Inflammatory macrophage treated with lipopolysaccharide for 1 hour (primary cell): ENCODE data around the gene ZNF784.
A peak's percentile ranks its signal among the peaks of the same experiment; 100 is the strongest.

Experiments used
- DNase-seq, 2 donors: peaks; one replicate each; pipeline ENCODE4 v3.0.0-alpha.2; 2020 to 2022

Gene ZNF784

DNA sequence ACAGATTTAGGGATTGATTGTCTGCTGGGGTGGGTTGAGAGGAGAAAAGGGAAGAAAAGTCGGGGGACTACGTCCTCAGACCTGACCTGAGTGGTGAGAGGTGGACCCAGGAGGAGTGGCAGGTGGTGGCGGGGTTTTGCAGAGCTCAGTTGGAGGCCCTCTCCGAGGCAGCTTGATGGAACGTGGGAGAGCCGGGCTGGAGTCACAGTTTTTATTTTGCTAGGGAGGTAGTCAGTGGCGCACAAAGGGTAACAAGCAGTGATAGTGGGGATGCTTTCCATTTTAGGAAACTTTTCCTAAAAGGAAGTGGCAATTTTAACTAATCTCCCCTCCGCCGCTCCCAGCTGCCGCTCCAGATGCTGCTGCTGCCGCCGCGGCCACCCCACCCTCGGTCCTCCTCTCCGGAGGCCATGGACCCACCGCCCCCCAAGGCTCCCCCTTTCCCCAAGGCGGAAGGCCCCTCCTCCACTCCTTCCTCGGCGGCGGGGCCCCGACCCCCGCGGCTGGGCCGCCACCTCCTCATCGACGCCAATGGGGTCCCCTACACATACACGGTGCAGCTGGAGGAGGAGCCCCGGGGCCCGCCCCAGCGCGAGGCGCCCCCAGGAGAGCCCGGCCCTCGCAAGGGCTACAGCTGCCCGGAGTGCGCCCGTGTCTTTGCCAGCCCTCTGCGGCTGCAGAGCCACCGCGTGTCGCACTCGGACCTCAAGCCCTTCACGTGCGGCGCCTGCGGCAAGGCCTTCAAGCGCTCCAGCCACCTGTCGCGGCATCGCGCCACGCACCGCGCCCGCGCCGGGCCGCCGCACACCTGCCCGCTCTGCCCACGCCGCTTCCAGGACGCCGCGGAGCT is 18.0 kb upstream of the ZNF784 start:
- no peak for DNase-seq

DNA sequence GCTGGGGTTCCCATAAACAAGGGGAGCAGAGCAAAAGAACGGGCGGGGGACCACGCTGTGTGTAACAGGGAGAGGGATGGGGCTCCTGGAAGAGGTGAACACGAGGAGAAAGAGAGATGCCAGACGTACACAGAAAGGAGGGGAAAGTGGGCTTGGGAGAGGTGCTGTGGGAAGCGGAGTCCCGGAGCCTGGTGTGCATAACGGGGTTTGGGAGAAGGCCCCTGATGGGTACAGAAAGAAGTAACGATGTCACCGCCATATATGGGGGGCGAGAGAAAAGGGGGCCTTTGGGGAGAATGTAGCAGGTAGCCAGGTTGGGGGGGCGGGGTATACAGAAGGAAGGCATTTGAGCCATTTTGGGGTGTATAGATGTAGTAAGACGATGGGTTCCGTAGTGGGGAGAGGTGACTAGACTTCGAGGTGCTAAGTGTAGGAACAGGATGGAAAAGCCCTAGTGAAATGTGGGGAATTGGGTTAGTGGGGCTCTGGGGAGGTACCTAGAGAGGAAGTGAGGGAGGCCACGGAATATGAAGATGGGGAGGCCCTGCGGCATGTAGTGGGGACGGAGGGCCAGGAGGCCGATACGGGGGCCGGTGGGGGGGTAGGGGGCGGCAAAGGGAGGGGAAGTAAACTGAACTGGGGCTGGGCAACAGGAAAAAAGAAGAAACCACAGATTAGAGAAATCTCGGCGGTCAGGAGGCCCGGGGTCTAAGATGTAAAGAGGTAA is 17.2 kb upstream of the ZNF784 start:
- no peak for DNase-seq

DNA sequence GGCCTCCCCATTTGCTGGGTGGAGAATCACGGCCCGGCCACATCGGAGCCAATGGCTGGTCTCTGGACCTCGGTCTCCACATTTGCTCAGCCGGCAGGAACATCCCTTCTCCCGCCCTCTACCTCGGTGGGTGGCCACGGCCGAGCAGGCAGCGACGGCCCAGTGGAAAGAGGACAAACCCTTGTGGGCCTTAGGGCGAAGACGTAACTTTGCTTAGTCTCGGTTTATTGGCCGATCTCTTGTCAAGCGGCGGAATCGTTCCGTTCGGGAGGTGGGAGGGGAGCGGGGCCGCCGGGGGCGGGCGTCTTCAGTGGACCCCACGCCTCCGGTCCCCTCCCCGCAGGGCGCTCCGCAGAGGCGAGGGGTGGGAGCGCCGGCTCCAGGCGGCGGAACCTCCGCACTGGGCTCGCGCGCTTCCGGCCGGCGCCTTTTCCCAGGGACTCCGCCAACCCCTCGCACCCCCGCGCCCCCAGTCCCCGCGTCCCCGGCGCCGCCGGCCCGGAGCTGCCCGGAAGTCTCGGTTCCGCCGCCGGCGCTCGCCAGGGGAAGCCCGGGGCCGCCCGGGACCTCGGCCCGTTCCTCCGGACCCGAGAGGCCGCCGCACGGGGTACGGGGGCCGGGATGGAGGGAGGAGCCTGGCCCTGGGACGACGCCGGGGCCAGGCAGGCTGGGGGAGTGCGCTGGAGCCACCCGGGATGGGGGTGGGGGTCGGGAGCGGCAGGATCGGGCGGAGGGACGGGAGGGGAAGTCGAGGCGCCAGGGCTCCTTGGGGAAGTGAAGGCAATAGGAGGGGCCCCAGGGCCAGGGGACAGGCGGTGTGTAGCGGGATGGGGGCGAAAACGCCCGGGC is 16.4 kb upstream of the ZNF784 start, which contains the start of gene ZNF580:
ZNF580 (plus strand) TSS at position 426 of the 849 bp plus-strand sequence. CDS start 1,507 bp downstream, outside the sequence.
- peak in 1 of 2 donors; percentile 59 for DNase-seq

DNA sequence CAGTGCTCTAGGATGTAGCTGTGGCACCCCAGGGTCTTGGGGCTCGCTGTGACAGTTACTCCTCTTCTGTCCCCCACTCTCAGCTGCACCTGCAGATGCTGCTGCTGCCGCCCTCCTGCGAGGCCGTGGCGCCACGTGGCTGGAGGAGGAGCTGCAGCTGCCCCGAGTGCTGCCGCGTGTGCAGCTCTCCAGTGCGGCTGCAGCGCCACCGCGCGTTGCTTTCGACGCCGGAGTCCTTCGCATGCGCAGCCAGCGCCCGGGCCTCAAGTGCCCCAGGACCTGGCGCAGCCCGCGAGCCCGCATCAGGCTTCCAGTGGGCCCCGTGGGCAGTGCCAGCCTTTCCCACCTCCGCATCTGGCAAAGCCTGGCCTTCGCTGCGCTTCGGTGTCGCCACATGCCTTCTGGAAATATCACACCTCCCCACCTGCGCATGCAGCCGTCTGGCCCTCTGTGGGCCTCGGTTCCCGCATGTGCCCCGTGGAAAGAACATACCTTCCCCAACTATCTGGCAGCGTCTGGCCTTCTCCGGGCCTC is 15.7 kb upstream of the ZNF784 start:
- DNase-seq: peak; percentile 42 to 47

DNA sequence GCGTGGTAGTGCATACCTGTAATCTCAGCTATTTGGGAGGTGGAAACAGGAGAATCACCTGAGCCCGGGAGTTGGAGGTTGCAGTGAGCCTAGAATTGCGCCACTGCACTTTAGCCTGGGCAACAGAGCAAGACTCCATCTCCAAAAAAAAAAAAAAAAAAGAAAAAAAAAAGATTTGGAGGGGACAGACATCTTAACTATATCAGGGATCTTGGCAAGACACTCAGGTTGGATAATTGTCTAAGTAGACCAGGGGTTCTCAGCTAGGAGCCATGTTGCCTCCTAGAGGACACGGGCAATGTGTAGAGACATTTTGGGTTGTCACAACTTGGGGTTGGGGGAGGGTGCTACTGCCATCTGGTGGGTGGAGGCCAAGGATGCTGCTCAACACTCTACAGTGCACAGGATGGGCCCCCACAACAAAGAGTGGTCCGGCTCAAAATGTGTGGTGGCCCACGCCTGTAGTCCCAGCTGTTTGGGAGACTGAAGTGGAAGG is 14.5 kb upstream of the ZNF784 start:
- DNase-seq: peak; percentile 47 to 61

DNA sequence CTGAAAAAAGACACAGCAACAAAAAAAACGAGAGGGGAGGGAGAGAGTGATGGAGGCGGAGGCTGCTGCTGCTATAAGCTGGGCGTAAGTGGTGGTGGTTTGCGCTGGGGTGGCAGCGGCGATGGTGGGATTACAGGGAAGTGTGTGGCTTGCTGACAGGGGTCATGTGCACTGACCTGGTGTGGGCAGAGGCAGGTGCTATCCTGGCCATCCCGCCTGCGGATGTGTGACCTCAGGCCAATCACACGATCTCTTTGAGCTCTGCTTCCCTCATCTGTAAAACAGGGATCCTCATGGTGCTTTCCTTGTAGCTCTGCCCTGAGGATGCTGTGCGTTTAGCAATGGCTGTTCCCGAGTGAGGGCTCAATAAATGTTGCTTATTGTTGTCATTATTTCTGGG is 13.2 kb upstream of the ZNF784 start:
- DNase-seq: no peak

DNA sequence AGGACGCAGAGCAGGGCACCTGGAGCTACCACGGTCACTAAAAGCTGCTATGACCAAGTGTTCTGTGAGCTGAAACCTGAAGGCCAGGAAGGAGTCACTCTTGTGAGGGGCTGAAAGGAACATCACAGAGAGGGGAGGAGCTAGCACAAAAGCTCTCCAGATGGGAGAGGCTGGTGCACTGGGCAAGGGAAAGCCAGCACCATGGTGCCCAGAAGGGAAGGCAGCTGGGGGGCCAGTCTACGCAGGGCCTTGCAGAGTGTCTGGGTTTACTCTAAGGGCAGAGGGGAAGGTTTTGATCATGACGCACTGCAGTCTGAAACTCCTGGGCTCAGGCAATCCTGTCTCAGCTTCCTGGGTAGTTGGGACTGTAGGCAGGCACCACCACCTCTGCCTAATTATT is 12.4 kb upstream of the ZNF784 start:
- DNase-seq: no peak

DNA sequence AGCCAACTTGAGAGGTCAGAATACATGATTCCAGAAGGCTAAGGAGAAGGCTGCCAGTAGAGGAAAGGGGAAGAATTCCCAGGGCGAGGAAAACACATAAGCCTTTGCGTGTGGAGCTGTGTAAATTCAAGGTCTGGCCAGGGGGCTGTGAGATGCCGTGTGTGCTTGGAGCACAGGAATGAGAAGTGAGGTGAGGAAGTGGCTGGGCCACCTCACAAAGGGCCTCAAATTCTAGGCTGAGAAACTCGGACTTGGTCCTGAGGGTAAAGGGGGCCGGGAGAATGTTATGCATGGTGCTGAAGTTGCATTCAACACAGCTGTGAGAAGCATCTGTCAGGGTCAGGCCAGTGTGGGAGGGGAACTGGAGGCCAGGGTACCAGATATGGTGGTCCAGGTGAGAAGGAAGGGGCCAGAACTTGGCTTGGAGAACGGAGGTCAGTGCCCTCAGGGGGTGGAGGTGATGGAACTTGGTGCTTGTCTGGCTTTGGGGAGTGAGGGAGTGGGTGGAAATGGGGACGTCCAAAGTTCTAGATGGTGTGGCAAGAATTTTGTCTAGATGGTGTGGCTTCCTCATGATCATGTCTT is 11.6 kb upstream of the ZNF784 start:
- DNase-seq: no peak

DNA sequence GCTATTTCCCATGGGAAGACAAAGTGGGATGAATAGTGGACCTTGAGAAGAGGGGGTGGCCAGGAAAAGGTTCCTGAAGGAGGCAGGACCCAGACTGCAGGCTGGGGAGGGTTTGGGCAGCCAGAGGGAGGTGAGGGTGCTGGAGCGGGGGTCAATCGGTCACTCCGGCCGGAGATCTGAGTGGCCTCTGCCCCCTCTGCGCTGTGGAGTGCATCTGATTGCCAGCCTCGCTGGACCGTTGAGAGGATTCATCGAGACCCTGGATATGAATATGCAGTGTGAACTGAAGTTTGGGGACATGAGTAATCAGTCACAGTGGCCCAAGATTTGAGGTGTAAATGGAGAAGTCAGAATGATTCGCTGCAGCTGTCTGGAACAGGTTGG is 11.0 kb upstream of the ZNF784 start:
- no peak for DNase-seq

DNA sequence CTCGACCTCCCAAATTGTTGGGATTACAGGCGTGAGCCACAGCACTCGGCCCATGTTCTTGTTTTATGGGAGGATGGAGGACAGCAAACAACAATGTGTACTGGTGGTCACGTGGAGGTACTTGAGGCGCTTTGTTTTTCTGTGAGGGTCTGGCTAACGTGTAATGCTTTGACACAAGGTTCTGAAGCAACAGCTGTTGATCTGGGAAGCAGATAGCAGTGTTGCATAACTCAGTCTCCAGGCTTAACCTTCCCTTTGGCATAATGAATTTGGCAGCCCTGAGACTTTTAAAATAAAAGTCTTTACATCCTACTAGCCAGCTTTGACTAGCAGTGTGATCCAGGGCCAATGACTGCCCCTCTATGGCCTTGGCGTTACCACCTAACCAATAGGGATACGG is 9.5 kb upstream of the ZNF784 start:
- DNase-seq: no peak

DNA sequence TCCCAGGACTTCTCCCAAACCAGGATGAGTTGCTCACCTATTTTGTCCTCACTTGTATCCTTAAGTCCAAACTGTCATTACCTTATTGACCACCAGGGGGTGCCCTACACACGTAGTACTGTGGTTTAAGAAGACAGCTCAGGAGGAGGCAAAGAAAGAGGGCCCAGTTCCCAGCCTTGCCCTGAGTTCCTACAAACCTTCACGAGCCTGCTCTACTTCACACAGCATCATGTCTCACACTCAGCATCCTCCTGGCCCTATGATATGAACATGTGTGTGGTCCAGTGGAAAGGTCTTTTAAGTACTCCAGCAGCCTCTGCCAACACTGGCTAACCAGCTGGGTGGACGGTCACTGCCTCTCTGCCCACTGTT is 8.1 kb upstream of the ZNF784 start:
- peak; percentile 77 to 99 for DNase-seq

DNA sequence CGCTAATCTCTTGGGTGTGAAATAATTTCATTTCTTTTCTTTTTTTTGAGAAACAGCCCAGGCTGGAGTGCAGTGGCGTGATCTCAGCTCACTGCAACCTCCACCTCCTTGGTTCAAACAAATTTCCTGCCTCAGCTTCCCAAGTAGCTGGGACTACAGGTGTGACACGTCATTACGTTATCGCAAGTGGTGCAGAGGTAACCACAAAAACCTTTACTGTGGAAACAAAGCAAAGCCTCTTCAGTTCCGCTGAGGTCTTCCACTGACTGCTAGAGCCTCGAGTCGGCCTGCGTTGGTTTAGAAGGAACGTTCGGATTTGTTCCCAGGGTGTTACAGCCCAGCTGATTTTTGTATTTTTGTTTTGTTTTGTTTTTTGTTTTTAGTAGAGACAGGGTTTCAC is 2.0 kb upstream of the ZNF784 start:
- no peak for DNase-seq

DNA sequence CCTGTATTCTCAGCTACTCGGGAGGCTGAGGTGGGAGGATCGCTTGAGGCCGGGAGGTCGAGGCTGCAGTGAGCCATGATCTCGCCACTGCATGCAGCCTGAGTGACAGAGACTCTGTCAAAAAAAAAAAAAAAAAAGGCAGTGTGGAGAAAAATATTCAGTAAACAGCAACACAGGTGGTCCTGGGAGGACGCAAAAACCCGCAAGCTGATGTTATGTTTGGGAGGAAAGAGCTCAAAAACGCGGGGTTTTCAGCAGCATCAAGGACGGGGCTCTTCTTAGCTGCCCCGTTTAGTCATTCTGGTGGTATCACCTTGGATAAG is 599 bp upstream of the ZNF784 start:
- DNase-seq: no peak

DNA sequence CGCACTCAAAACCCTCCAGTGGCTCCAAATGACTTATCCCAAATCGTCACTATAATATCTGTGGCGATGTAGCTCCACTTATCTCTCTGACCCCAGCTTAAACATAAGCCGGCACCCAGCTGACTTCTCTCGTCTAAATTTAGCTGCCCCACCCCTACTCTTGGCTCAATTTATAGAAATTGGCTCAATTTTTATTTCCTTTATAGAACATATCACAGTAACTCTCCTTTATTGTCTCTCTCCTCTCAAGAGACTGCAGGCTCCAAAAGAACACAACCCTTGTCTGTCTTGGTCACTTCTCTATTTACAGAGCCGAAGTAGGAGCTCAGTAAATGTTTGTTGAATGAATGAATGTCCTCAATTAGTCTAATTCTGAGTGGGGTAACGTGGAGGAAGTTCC is 805 bp downstream of the ZNF784 start:
- DNase-seq: no peak

DNA sequence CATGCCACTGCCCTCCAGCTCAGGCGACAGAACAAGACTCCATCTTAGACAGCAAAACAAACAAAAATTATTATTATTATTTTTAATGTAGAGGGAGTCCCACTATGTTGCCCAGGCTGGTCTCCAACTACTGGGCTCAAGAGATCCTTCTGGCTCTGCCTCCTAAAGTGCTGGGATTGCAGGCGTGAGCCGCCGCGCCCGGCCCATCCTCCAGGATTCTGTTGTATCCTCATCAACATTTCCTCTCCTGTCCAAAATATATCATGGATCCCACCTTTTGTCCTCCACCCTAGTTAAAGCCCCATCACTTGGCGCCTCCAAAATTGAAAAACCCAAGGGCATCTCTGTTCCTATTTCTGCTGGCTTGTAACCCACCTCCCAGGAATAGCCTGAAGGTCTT is 1.2 kb downstream of the ZNF784 start:
- DNase-seq: no peak

DNA sequence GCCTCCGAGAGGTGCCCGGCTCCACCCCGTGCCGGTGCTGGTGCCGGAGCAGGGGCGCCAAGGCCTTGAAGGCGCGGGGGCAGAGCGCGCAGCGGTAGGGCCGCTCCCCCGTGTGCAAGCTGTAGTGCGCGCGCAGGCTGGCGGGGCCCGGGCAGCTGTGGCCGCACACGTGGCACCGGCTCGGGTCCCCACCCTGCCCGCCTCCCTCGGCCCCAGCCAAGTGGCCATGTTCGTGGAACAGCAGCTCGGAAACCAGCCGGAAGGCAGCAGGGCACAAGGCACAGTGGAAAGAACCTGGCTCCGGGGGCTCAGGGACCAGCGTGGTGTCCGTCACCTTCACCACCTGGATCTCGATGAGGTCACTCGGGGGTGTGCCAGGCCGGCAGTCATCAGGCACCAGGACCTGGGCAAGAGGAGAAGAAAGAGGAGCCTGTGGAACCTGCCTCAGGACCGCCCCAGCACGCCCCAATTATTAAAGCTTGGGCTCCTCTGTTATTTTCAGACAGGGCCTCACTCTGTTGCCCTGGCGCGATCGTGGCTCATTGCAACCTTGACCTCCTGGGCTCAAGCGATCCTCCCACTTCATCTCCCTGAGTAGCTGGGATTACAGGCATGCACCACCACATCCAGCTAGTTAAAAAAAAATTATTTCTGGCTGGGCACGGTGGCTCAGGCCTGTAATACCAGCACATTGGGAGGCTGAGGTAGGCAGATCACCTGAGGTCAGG is 2.0 kb downstream of the ZNF784 start:
- no peak for DNase-seq

DNA sequence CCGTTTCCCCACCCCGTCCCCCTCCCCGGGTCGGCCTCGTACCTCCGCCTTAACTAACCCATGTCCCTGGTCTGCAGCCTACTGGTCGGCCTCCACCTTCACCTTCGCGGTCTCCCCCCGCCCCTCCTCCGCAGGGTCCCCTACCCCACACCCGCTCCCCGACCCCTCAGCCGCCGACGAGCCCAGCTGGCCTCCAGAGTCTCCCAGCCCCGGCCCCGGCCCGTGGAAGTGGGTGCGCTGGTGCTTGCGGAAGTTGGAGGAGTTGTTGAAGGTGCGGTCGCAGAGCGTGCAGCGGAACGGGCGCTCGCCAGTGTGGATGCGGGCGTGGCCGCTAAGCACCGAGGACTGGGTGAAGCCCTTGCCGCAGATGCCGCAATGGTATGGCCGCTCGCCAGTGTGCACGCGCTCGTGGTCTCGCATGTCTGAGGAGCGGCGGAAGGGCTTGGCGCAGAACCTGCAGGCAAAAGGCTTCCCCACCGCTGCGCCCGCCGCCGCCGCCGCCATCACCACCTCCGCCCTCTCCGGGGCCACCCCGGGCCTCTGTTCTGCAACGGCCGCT is 2.6 kb downstream of the ZNF784 start:
- DNase-seq: no peak

DNA sequence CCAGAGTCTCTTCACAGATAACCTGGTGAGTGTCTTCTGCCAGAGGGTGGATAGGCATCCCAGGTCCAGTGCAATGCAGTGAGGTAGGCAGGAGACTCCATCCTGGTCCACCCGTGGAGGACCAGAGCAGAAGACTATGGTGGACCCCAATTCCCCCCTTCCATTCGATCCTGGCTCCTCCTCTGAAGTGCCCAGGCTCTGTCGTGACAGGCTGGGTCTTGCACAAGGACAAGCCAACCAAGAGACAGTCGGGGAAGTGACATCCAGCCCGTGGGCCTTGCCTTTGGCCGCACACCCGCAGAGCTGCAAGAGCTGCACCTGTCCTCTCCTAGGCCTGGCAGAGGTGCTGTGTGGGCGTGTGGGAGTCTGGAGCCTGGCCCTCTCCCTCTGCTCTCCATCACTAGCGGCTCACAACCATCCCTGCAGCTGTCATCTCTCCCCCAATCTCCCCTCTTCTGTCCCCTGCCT is 3.1 kb downstream of the ZNF784 start:
- no peak for DNase-seq

DNA sequence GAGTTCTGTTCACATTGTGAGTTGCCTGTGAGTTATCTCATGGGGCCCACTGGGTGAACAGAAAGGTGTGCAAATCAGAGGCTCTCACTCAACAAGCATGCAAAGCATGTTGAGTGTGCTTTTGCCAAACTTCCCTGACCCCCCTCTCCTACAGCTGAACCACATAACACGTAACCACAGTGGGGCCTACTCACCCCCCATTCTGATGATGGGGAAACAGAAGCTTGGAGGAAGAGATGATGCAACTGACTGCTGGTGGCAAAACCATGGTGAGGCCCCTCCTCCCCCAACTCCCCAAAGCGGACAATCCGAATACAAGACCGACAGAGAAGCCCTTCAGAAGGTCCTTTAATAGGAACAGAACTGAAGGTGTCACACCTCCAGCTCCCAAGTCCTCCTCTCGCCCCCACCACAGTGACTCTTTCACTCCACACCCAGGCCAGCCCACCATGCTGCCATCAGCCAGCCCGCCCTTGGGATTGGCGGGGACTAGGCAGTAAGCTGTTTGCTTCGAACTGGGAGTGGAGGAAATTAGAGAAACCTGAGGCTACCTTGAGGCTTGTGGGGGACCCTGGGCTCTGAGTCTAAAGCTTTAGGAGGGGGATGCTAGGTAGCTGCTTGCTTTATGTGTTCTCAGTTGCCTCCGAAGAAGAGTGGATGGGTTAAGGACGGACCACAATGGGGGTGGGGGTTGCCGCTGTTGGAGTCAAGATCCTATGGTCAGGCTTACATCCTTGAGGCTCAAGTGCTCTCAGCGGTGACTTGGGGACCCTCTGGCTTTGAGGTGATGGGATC is 3.8 kb downstream of the ZNF784 start:
- peak; percentile 64 to 69 for DNase-seq

DNA sequence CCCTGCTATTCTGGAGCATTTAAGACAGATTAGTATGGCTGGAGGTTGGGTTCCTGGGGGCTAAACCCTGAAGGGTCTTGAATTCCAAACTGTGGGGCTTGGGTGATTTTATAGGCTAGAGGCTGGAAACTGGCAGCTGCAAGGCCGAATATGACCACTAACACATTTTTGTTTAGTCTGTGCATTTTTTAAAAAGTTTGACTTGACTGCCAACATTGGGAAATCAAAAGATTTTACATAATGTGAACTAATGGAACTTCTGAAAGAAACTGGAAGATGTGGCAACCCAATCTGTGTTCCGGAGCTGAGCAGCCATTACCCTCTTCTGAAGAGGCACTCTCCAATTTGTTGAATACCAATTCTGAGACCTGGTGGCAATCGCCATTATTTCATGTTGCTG is 5.1 kb downstream of the ZNF784 start:
- peak; percentile 57 to 74 for DNase-seq

DNA sequence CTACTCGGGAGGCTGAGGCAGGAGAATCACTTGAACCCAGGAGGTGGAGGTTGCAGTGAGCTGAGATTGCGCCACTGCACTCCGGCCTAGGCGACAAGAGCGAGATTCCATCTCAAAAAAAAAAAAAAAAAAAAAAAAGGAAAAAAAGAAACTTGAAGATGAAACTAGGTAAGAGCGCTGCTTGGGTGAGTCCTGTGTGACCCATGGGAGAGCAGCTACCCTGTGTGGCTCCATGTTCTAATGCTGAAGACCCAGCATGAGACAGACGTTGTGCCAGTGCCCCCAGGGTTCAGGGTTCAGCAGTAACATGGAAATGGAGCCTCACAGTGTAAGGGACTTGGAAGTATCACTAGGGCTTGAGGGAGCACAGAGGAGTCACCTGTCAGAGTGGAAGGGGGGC is 5.9 kb downstream of the ZNF784 start:
- no peak for DNase-seq
